Stimulated activated CD4-positive, alpha-beta T cell treated with anti-CD3 and anti-CD28 coated beads, Interleukin-1b, Interleukin-23, amount 100 ng/mL, for 48 hours (primary cell): ENCODE measurements around the gene OR8D1.
"Not testable (repeated sequence)": the region's sequence is repeated elsewhere in the genome, so short reads cannot be mapped to it uniquely, and the experiment has no call there.

ENCODE experiments used
- DNase-seq: peaks from one replicate; pipeline ENCODE4 v3.0.0-alpha.2; 2020

Gene OR8D1

GRCh38 chr11:124278261-124278660 is 35.5 kb downstream of the OR8D1 start:
- no peak for DNase-seq

- no peak for DNase-seq
These were observed 35.9 kb downstream of the OR8D1 start for GRCh38 chr11:124277804-124278203.

- DNase-seq = no peak
These were observed 36.5 kb downstream of the OR8D1 start for GRCh38 chr11:124277207-124277606.

GRCh38 chr11:124276081-124276480 is 37.7 kb downstream of the OR8D1 start:
- no peak for DNase-seq

- DNase-seq = no peak
These were observed 39.7 kb downstream of the OR8D1 start for GRCh38 chr11:124274000-124274399.

GRCh38 chr11:124270886-124271285 is 42.9 kb downstream of the OR8D1 start:
- DNase-seq = not testable (repeated sequence)

- not testable (repeated sequence) for DNase-seq
These were observed 48.7 kb downstream of the OR8D1 start for GRCh38 chr11:124265041-124265440.

- no peak for DNase-seq
These were observed 57.7 kb downstream of the OR8D1 start, which contains the start of gene OR8G5 for GRCh38 chr11:124256076-124256475. Gene OR8G5 (plus strand): TSS chr11:124256376. CDS start chr11:124264932, 8,556 bp downstream.
